Uterus (tissue), 4 donors: ENCODE results near the gene MEIS1. TPM values are rescaled to one million over a fixed set of nuclear protein-coding genes. Genes with fewer than 3 reads are reported as not detected.
A peak's percentile ranks its signal among the peaks of the same experiment; 100 is the strongest.

Experiments used
- DNase-seq, 2 donors: peaks; one replicate each; pipeline ENCODE4 v3.0.0-alpha.2; 2019 to 2020
- H3K27ac ChIP-seq, 2 donors: fragments of 200-600 bp; sonication (generic); 1 replicate in 1 of 2; 2 replicates in 1 of 2; pipeline ENCODE4 v1.5.1; 2016 to 2018
- H3K27me3 ChIP-seq, 2 donors: fragments of 200-600 bp; sonication (generic); one replicate each; pipeline ENCODE4 v1.5.1; 2018 to 2019; ENCODE audit warnings: control low read depth in 1 of 2
- H3K36me3 ChIP-seq, 2 donors: fragments of 200-600 bp; sonication (generic); one replicate each; pipeline ENCODE4 v1.5.1; 2019; ENCODE audit warnings: control low read depth in 1 of 2
- H3K4me1 ChIP-seq, 2 donors: fragments of 200-600 bp; sonication (generic); one replicate each; pipeline ENCODE4 v1.5.1; 2018 to 2019; ENCODE audit warnings: control low read depth in 1 of 2
- H3K4me3 ChIP-seq, 2 donors: fragments of 200-600 bp; sonication (generic); 1 replicate in 1 of 2; 2 replicates in 1 of 2; pipeline ENCODE4 v1.5.1; 2018 to 2019; ENCODE audit warnings: mild to moderate bottlenecking in 1 of 2
- H3K9me3 ChIP-seq, 2 donors: fragments of 200-600 bp; sonication (generic); one replicate each; pipeline ENCODE4 v1.5.1; 2019; ENCODE audit warnings: control low read depth in 1 of 2
- CTCF ChIP-seq, 4 experiments: fragments of 200-600 bp in 2 of 4; fragments of 450-650 bp in 2 of 4; sonication (generic) in 2 of 4; IDR thresholded peaks; one replicate each; pipeline ENCODE4 v1.5.1; 2016 to 2019; ENCODE audit warnings: antibody characterized with exemption in 4 of 4, mild to moderate bottlenecking in 2 of 4, moderate library complexity in 1 of 4
- POLR2A ChIP-seq, 2 donors: fragments of 450-650 bp; IDR thresholded peaks; one replicate each; pipeline ENCODE4 v1.6.1; 2016; ENCODE audit warnings: antibody characterized with exemption in 2 of 2, mild to moderate bottlenecking in 1 of 2, moderate library complexity in 1 of 2
- intact Hi-C: fragments of 100-400 bp; cut with DNase I; formaldehyde crosslinking; loops from one replicate; pipeline ENCODE4 v1.15.1; 2023; ENCODE audit warnings: low total_unique reads
- total RNA-seq, 4 donors: library from RNA; depleted of rRNA in 3 of 4; stranded (reverse); fragments of >200 nt in 3 of 4; gene quantifications; one replicate each; pipeline versions ENCODE4 v1.1.0 to v1.2.4, GENCODE V29; 2014 to 2023
- donor health status: DM: yes; HTN: yes; CAD: no.

MEIS1 gene
- total RNA-seq, 4 donors from 2014 or later = 110 to 418 (median 233) TPM

GRCh38 chr2:66418381-66418780 lies 16.5 kb upstream of the MEIS1 start:
- no peak for TF ChIP-seq CTCF (IDR thresholded peaks at IDR 0.05)
- no peak for TF ChIP-seq POLR2A (IDR thresholded peaks at IDR 0.05)
- no peaks in the 10 kb centered on the region for H3K9me3 ChIP-seq
- intact Hi-C loops = no loop called here
- H3K4me1 ChIP-seq = no peaks in the 10 kb centered on the region
- H3K4me3 ChIP-seq = no peak overlapping the region
- no peak overlapping the region for H3K27ac ChIP-seq
- H3K27me3 ChIP-seq = no peaks in the 10 kb centered on the region
- no peak for DNase-seq
- H3K36me3 ChIP-seq = peaks cover 0 to 3% of the 10 kb centered on the region in 2 donors

- intact Hi-C loops = loop anchor here (10.0 kb wide), 1 partner anchor 1423 kb away; no protein-coding TSS in a partner anchor
- Histone ChIP-seq H3K36me3 (peaks cover 0 to 3% of the 10 kb centered on the region in 2 donors), H3K4me3 (no peak overlapping the region), H3K27me3 (no peaks in the 10 kb centered on the region), H3K9me3 (no peaks in the 10 kb centered on the region), H3K4me1 (no peaks in the 10 kb centered on the region), H3K27ac (no peak overlapping the region)
- TF ChIP-seq CTCF (IDR thresholded peaks at IDR 0.05) (no peak), POLR2A (IDR thresholded peaks at IDR 0.05) (no peak)
- DNase-seq = no peak
These were observed 13.3 kb upstream of the MEIS1 start for GRCh38 chr2:66421612-66422011.

- no peak for DNase-seq
- H3K4me3 ChIP-seq = no peak overlapping the region
- no peaks in the 10 kb centered on the region for H3K9me3 ChIP-seq
- no peaks in the 10 kb centered on the region for H3K27me3 ChIP-seq
- TF ChIP-seq CTCF (IDR thresholded peaks at IDR 0.05) (no peak), POLR2A (IDR thresholded peaks at IDR 0.05) (no peak)
- H3K36me3 ChIP-seq = peaks cover 0 to 3% of the 10 kb centered on the region in 2 donors
- no peaks in the 10 kb centered on the region for H3K4me1 ChIP-seq
- H3K27ac ChIP-seq = no peak overlapping the region
- intact Hi-C loops = loop anchor here (10.0 kb wide), 1 partner anchor 1421 kb away; no protein-coding TSS in a partner anchor
These were observed 11.4 kb upstream of the MEIS1 start for GRCh38 chr2:66423391-66424124.

GRCh38 chr2:66426244-66427111 lies 8.4 kb upstream of the MEIS1 start:
- H3K27me3 ChIP-seq = no peaks in the 10 kb centered on the region
- peak in 1 of 2 donors; percentile 18 for DNase-seq
- no peak for TF ChIP-seq CTCF (IDR thresholded peaks at IDR 0.05)
- no peak for TF ChIP-seq POLR2A (IDR thresholded peaks at IDR 0.05)

More at GRCh38 chr2:66426244-66427111, 8.4 kb upstream of the MEIS1 start:
- Histone ChIP-seq H3K27ac (peak overlapping the region; percentile 44 to 57), H3K36me3 (peaks cover 0 to 3% of the 10 kb centered on the region in 2 donors), H3K4me3 (peak overlapping the region; percentile 42 to 47), H3K4me1 (no peaks in the 10 kb centered on the region), H3K9me3 (no peaks in the 10 kb centered on the region)
- intact Hi-C loops = loop anchor here (10.0 kb wide), 1 partner anchor 1418 kb away; no protein-coding TSS in a partner anchor
